GM19035 (cell line): ENCODE results near the gene SMIM41.

Source experiments
- ATAC-seq: cut with Tn5 transposase; IDR thresholded peaks from one replicate; pipeline ENCODE4 v1.9.1; 2021; ENCODE audit not compliant: unreplicated experiment

SMIM41 gene

DNA sequence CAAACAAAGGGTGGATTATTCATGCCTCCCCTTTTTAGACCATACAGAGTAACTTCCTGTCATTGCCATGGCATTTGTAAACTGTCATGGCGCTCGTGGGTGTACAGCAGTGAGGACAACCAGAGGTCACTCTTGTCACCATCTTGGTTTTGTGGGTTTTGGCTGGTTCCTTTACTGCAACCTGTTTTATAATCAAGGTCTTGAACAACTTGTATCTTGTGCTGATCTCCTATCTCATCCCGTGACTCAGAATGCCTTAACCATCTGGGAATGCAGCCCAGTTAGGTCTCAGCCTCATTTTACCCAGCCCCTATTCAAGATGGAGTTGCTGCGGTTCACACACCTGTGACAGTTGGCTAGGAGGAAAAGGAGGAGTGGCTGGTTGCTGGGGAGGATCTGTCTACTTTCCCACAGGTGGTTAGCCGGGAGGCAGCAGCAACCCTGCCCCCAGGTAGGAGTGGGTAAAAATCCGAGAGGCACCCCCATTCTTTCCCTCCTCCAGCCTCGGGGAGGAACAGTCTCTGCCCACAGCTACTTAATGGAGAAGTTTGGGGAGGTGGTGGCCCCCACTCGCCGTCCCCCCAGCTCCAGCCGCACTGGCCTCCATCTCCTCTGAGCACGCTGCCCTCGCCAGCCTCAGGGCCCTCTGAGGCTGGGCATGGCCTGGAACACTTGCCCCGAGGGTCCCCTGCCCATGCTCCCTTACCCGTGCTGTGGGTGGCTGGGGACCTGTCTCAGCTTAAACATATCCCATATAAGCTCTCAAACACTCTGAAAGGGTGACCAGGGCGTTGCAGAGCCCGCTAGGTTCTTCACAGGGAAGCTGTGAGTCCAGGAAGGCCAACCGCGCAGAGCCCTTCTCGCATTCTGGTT is 41.7 kb downstream of the SMIM41 start:
- ATAC-seq, result no peak

DNA sequence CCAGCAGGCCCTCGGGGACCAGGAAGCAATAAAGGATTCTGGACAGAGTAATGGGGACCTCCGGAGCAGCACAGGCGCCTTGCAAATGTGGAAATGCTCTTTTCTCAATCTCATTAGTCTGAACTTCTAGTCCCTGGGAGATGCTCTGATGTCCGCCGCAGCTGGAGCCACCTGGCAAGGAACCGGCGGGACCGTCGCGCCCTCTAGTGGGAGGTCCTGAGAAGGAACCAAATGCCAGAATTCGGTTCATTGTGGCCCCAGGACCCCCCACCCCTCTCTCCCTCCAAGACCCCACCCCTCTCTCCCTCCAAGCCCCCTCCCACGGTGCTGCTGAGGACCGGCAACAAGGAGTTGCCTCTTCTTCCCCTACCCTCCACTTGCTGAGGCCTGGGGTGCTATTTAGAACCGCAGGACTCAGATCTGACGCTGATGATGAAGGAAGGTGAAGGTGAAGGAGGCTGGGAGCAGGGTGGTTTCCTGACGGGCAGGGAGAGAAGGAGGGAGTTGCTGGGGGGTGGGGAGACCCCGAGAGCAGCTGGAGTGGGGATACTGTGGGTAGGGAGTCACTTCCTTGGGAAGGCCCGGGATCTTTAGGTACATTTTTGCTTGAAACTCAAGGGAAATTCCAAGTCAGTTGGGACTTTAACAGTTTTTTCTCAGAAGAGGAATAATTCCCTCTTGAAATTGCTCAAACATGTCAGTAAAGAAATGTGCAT is 42.5 kb downstream of the SMIM41 start:
- no peak for ATAC-seq

GRCh38 chr12:52122540-52122871 is 43.0 kb downstream of the SMIM41 start:
- ATAC-seq, result no peak

DNA sequence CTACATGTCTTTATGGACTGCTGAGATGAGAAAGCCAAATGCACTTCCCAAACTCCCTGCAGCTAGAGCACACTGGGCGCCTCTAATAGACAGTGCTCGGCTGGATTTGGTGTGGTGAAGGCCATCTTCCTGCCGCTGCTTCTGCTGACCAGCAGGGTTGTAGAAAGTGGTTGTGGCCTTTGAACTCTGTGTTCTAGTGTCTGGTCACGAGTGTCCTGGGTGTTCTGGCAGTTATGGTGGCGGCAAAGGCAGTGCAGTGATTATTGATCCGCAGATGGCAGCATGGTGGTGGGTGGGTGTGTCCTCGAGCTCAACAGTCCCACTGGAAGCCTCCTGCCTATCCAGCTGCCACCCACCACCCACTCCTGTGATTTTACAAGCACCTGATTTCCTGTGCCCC is 43.4 kb downstream of the SMIM41 start:
- ATAC-seq, result no peak

- ATAC-seq, result no peak
Observed at GRCh38 chr12:52123487-52124186, 44.1 kb downstream of the SMIM41 start.

GRCh38 chr12:52125476-52125900 is 46.0 kb downstream of the SMIM41 start:
- ATAC-seq, result no peak

GRCh38 chr12:52126050-52126604 is 46.6 kb downstream of the SMIM41 start:
- no peak for ATAC-seq

DNA sequence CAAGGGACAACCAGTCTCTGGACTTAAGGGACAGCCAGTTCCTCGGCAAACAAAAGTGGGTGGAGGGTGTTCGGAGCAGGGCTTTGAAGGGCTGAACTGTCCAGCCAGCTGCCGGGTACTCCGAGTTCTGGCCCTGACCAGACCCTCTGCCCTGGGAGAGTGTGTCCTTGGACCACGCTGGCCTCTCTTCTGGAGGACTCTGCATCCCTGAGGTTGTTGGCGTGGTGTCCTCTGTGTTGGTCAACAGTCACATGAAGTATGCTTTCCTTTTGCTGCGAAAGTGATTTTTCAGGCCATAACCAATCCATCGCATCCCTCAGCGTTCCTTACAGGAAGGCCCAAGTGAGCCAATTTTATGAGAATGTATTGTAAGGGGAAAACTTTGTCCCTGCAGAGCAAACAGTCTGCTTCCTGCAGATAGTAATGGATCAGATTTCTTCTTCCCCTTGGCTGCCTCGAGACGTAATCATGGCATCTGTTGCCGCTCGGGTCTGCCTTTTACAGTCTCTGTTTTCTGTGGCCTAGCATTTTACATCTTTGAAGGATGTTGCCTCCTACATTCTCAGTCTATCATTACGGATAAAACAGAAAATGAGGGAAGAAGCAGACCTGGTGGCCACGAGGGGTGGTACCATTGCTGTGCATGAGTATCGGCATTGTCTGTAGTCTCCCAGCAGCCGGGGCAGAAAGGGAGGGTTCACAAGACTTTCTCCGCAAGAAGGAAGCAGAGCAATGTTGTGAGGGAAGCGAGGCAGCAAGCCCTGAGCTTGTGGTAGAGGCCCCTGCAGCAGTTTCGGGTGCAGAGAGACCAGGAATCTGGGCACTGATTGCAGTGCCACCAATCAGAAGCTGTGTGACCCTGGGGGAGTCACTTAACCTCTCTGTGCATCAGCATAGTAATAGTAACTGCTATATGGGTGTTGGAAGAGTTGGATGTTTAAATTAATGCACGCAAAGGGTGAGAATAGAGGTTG is 47.4 kb downstream of the SMIM41 start:
- ATAC-seq, result no peak

DNA sequence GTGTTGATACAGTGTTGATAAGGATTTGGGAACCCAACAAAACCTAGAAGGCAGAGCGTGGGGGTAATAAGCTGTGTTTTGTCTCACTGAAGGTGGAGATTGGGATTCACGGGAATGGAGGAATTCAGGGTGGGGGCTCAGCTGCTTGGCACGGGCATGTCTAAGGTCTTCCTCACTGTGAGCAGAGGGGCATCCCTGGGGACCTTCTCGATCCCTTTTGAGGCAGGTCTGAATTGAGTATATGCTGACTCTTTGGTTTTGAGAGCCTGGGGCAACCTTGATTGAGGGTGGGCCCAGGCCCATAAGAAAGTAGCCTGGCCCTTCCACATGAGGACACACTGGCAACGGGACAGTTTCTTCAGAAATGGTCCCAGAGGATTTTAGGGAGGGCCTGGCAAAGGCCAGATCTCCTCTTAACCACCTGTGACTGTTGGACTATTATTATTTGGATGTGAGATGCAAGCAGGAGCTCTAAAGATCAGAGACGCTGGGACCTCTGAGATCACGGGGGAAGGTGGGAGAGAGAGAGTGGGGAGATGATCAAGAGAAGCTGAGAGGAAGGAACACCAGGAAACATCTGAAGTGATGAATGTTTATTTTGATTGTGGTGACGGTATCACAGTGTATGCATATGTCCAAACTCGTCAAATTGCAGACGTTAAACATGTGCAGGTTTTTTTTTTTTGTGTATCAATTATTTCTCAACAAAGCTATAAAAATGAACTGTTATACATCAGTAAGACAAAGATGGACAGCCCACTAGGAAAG is 48.4 kb downstream of the SMIM41 start:
- ATAC-seq, result no peak

DNA sequence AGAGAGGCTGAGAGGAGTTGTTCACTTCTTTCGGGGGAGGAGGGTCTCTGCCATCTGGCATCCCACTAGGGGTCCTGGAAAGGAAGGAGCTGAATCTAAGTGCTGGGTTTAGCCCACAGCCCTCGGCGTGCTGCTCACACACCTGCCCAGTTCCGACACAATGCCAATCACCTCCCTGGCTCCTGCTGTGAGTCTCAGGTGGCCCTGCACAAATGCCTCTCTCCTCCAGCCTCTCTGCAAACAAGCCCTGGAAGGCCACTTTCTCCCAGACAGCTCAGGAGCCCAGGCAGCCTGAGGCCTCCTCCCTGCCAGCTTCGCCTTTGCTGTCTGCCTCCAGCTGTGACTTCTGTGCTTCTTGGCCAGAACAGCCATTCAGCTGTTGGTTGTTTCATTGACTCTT is 51.2 kb downstream of the SMIM41 start:
- no peak for ATAC-seq

DNA sequence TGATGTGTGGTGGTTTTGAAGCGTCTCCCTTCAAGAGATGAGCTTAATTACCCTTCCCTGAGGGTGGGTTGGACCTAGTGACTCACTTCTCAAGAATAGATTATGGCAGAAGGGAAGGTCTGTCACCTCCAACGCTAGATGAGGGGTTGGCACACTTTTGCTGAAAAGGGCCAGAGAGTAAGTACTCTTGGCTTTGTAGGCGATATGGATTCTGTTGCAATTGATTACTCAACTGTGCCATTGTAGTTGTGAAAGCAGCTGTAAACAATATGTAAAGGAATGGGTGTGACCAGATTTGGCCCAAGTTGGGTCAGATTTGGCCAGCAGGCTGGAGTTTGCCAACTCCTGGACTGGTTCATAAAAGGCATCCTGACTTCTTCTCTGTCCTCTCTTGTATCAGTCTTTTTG is 53.3 kb downstream of the SMIM41 start:
- ATAC-seq, result no peak

DNA sequence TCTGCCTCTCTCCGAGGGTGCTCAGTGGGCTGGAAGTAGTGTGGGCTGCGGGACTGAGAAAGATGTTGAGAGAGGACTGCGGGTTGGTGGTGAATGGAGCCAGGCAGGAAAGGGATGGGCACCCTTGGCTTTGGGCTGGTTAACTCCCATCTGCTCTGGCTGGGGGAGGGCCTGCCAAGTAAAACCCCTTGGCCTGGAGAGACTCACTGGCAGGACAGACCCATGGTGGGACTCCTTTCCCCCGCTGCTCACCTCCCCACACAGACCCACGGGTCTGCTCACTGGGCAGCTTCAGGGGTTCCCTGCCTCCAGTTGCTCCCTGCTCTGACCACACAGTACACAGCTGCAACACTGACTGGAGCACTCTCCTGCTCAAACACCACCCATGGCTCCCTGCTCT is 58.2 kb downstream of the SMIM41 start:
- no peak for ATAC-seq

- no peak for ATAC-seq
Observed at GRCh38 chr12:52139147-52139546, 59.6 kb downstream of the SMIM41 start.

GRCh38 chr12:52139579-52140062 is 60.1 kb downstream of the SMIM41 start:
- no peak for ATAC-seq

DNA sequence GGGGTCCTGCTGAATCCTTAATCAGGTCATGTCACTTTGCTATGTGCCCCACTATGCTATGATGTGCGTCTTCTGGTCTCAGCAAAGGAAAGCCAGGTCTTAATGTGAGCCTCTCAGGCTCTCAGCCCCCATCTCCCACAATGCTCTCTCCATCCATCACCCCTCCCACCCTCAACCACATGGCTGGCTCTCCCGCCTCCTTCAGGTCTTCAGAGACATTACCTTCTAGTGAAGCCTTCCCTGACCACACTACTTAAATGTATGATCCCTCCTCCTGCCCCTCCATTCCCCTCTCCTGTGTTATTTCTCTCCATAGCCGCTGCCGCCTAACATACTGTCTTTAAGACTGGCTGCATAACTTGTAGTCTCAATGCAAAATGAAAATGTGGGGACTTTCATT is 61.8 kb downstream of the SMIM41 start:
- ATAC-seq, result no peak

- ATAC-seq, result no peak
Observed at GRCh38 chr12:52141875-52142274, 62.4 kb downstream of the SMIM41 start.

GRCh38 chr12:52142431-52142830 is 62.9 kb downstream of the SMIM41 start:
- no peak for ATAC-seq

GRCh38 chr12:52144512-52145227 is 65.2 kb downstream of the SMIM41 start:
- no peak for ATAC-seq
